HepG2 (cell line): ENCODE data around the gene LAMB2. TPM values are rescaled to one million over a fixed set of nuclear protein-coding genes. Genes with fewer than 3 reads are reported as not detected.

ENCODE experiments used
- ATAC-seq: fragments of 200-7000 bp; cut with Tn5 transposase; 3 replicates; pipeline ENCODE4 v1.9.1; 2020; ENCODE audit warnings: mild to moderate bottlenecking, moderate library complexity
- BruUV-seq: library from RNA; stranded (reverse); fragments of 400-500 nt; replicated peaks from 2 replicates; lab custom pipeline; 2021; lab: Mats Ljungman, UMichigan
- CTCF ChIA-PET: fragments of 300-600 bp; formaldehyde crosslinking; extraction: SDS; loops from one replicate; lab custom pipeline; 2021; ENCODE audit warnings: low total read pairs, inconsistent platforms, low intra/inter-chr PET ratio; lab: Yijun Ruan, JAX
- POLR2A ChIA-PET: fragments of 350-600 bp; sonication (Branson Sonifier 250); formaldehyde crosslinking; loops from one replicate; lab custom pipeline; 2020; ENCODE audit warnings: antibody characterized with exemption, inconsistent platforms; lab: Yijun Ruan, JAX
- DNase-seq: peaks from one replicate; pipeline ENCODE4 v3.0.0-alpha.2; 2015; ENCODE audit warnings: low spot score
- FAIRE-seq: peaks from 3 replicates; lab custom pipeline; 2011; peaks lifted over from hg19 to GRCh38; lab: Jason Lieb, UNC
- H2AFZ ChIP-seq: one replicate; pipeline ENCODE4 v1.6.1; 2011; ENCODE audit warnings: low read length, inconsistent platforms
- H3K27ac ChIP-seq: fragments of 300-600 bp; 3 replicates; pipeline ENCODE4 v1.8.0; 2011; ENCODE audit warnings: mixed run types, mild to moderate bottlenecking, mixed read lengths, low read length, inconsistent platforms; ENCODE audit not compliant: insufficient read depth; ENCODE audit errors: extremely low read length
- H3K27me3 ChIP-seq, 2 experiments: fragments of 200-600 bp in 1 of 2; 2 replicates in 1 of 2; 3 replicates in 1 of 2; pipeline versions ENCODE4 v1.6.0 to v1.8.0; 2011; ENCODE audit warnings: low read length in 2 of 2, mild to moderate bottlenecking in 2 of 2, moderate library complexity in 2 of 2, inconsistent platforms in 1 of 2; ENCODE audit not compliant: insufficient read depth in 2 of 2, control insufficient read depth in 1 of 2
- H3K36me3 ChIP-seq, 2 experiments: fragments of 200-600 bp in 1 of 2; replicated peaks in 1 of 2; 2 replicates in 1 of 2; 3 replicates in 1 of 2; pipeline versions ENCODE4 v1.5.1 to v1.8.0; 2011; ENCODE audit warnings: low read length in 2 of 2, inconsistent platforms in 1 of 2; ENCODE audit not compliant: insufficient read depth in 2 of 2, control insufficient read depth in 1 of 2
- H3K4me1 ChIP-seq: 2 replicates; pipeline ENCODE4 v1.5.1; 2012; ENCODE audit warnings: low read length, inconsistent platforms; ENCODE audit not compliant: insufficient read depth
- H3K4me2 ChIP-seq: 2 replicates; pipeline ENCODE4 v1.6.0; 2011; ENCODE audit warnings: low read depth, low read length, inconsistent platforms
- H3K4me3 ChIP-seq, 3 experiments: fragments of 200-600 bp in 1 of 3; sonication (generic), shearing (Covaris generic) in 1 of 3; replicated peaks in 1 of 3; 2 replicates each; pipeline ENCODE4 v1.5.1; 2011 to 2016; ENCODE audit warnings: low read length in 3 of 3, inconsistent platforms in 2 of 3, low read depth in 2 of 3, mild to moderate bottlenecking in 2 of 3, control low read depth in 1 of 3, mixed read lengths in 1 of 3; ENCODE audit not compliant: insufficient read depth in 1 of 3
- H3K79me2 ChIP-seq: one replicate; pipeline ENCODE4 v1.6.1; 2011; ENCODE audit warnings: low read length, inconsistent platforms; ENCODE audit not compliant: insufficient read depth
- H3K9ac ChIP-seq: 2 replicates; pipeline ENCODE4 v1.6.0; 2011; ENCODE audit warnings: mild to moderate bottlenecking, low read depth, low read length, inconsistent platforms; ENCODE audit not compliant: insufficient read depth
- H3K9me3 ChIP-seq: 2 replicates; pipeline ENCODE4 v1.5.1; 2012; ENCODE audit warnings: mild to moderate bottlenecking, low read length
- H4K20me1 ChIP-seq: 2 replicates; pipeline ENCODE4 v1.6.0; 2011; ENCODE audit warnings: inconsistent platforms, mild to moderate bottlenecking, low read length, moderate library complexity; ENCODE audit not compliant: insufficient read depth
- DNMT3B ChIP-seq: conservative IDR thresholded peaks from 2 replicates; pipeline ENCODE4 v1.6.1; 2016; ENCODE audit warnings: missing biosample characterization, control low read depth
- ELF4 ChIP-seq: sonication (generic); formaldehyde crosslinking; IDR thresholded peaks from 2 replicates; pipeline ENCODE4 v1.5.0; 2020; ENCODE audit warnings: missing genetic modification reagents, mild to moderate bottlenecking, moderate library complexity, borderline replicate concordance
- KLF16 ChIP-seq, 2 experiments: sonication (generic) in 1 of 2; formaldehyde crosslinking in 1 of 2; IDR thresholded peaks; 2 replicates each; pipeline versions ENCODE4 v1.6.1 to v1.8.0; 2016 to 2023; ENCODE audit warnings: missing genetic modification reagents in 2 of 2, missing compliant biosample characterization in 1 of 2
- LBX2 ChIP-seq: sonication (generic); formaldehyde crosslinking; IDR thresholded peaks from 2 replicates; pipeline ENCODE4 v1.5.0; 2020; ENCODE audit warnings: missing genetic modification reagents, mild to moderate bottlenecking, borderline replicate concordance
- MEIS1 ChIP-seq: sonication (generic); formaldehyde crosslinking; IDR thresholded peaks from 2 replicates; pipeline ENCODE4 v1.9.0; 2021; ENCODE audit warnings: mild to moderate bottlenecking, missing genetic modification reagents, moderate library complexity, borderline replicate concordance
- PAWR ChIP-seq: sonication (generic); formaldehyde crosslinking; IDR thresholded peaks from 2 replicates; pipeline ENCODE4 v1.4.0; 2020; ENCODE audit warnings: missing genetic modification reagents, mild to moderate bottlenecking, borderline replicate concordance
- RBFOX2 ChIP-seq: fragments of 200-400 bp; formaldehyde crosslinking; IDR thresholded peaks from 2 replicates; pipeline ENCODE4 v1.6.1; 2017; ENCODE audit warnings: low read depth, mild to moderate bottlenecking, low read length
- RBM22 ChIP-seq: fragments of 200-400 bp; formaldehyde crosslinking; optimal IDR thresholded peaks from 2 replicates; pipeline ENCODE3; 2017; ENCODE audit warnings: mild to moderate bottlenecking, low read length, moderate library complexity
- SNAPC2 ChIP-seq: sonication (generic); formaldehyde crosslinking; IDR thresholded peaks from 2 replicates; pipeline ENCODE4 v1.8.1; 2022; ENCODE audit warnings: mild to moderate bottlenecking, missing genetic modification reagents
- TEAD2 ChIP-seq: sonication (generic); formaldehyde crosslinking; IDR thresholded peaks from 2 replicates; pipeline ENCODE4 v1.9.0; 2021; ENCODE audit warnings: missing genetic modification reagents
- ZNF337 ChIP-seq: sonication (generic); formaldehyde crosslinking; IDR thresholded peaks from 2 replicates; pipeline ENCODE4 v1.5.1; 2020; ENCODE audit warnings: missing genetic modification reagents, low read depth, mild to moderate bottlenecking, borderline replicate concordance
- ZNF570 ChIP-seq: sonication (generic); formaldehyde crosslinking; IDR thresholded peaks from 2 replicates; pipeline ENCODE4 v1.4.0; 2020; ENCODE audit warnings: mild to moderate bottlenecking, missing genetic modification reagents, borderline replicate concordance
- ZNF598 ChIP-seq: sonication (generic); formaldehyde crosslinking; IDR thresholded peaks from 2 replicates; pipeline ENCODE4 v1.5.1; 2020; ENCODE audit warnings: mild to moderate bottlenecking, missing genetic modification reagents, borderline replicate concordance
- ZNF841 ChIP-seq: sonication (generic); formaldehyde crosslinking; IDR thresholded peaks from 2 replicates; pipeline ENCODE4 v1.8.1; 2023; ENCODE audit warnings: missing genetic modification reagents, borderline replicate concordance
- WGBS: methylation state at CpG from one replicate; pipeline ENCODE4 v1.1.6; 2017; ENCODE audit warnings: low lambda C conversion rate; 5-methylcytosine and 5-hydroxymethylcytosine counted together
- in situ Hi-C: cut with HindIII; loops from 2 replicates; pipeline ENCODE4 v1.10.0; 2017; ENCODE audit warnings: low pct_unique_long_range_greater_than_20kb; ENCODE audit not compliant: extremely low pct_ligation_motif_present
- intact Hi-C: fragments of 100-400 bp; cut with micrococcal nuclease; formaldehyde crosslinking; loops from one replicate; pipeline ENCODE4 v1.10.0; 2022; ENCODE audit not compliant: unreplicated experiment
- polyA plus RNA-seq, 8 experiments: library from polyadenylated mRNA; depleted of rRNA in 3 of 8; stranded (reverse) in 7 of 8; unstranded in 1 of 8; fragments of >200 nt; fragmentation: Illumina TruSeq in 4 of 8; extraction: Trizol in 4 of 8; gene quantifications; 2 replicates each; pipeline versions ENCODE4 v1.2.1 to v1.2.3, GENCODE V29; 2011 to 2016; ENCODE audit warnings: low read depth in 4 of 8, missing spikeins in 1 of 8, mixed read lengths in 1 of 8; ENCODE audit not compliant: insufficient read depth in 1 of 8
- total RNA-seq, 5 experiments: library from RNA; depleted of rRNA; stranded (reverse); fragments of >200 nt; fragmentation: Illumina TruSeq; extraction: Trizol; gene quantifications; 2 replicates each; pipeline ENCODE4 v1.2.3, GENCODE V29; 2016; ENCODE audit warnings: low read depth in 1 of 5

Gene LAMB2
- total and polyA plus RNA-seq, 2 of the 13 experiments (the other 11 are each of a cell fraction or from before 2014, with no cell fraction given), result 208 to 443 TPM

- TF ChIP-seq ZNF570 (CRISPR knock-in tag), result no peak
Observed at GRCh38 chr3:49104052-49104426, 28.8 kb downstream of the LAMB2 start (continued).

GRCh38 chr3:49100046-49100615 lies 32.7 kb downstream of the LAMB2 start:
- no peaks in the 10 kb centered on the region for H3K9me3 ChIP-seq
- no peak overlapping the region for H3K9ac ChIP-seq
- DNase-seq, result no peak
- H4K20me1 ChIP-seq, result no peaks in the 10 kb centered on the region
- H3K4me3 ChIP-seq, result no peak overlapping the region
- TF ChIP-seq ZNF841 (CRISPR knock-in tag), result no peak
- 0 out of 2 replicates have a peak, but pooled peaks have one; percentile 21 for TF ChIP-seq RBFOX2
- no peak for TF ChIP-seq DNMT3B (CRISPR knock-in tag)
- peak; percentile 6 for TF ChIP-seq RBM22
- intact Hi-C loops (no loop called here), in situ Hi-C loops (no loop called here)
- ChIA-PET CTCF (no interaction called here), POLR2A (no interaction called here)
- WGBS, result 98% methylated on average over 8 of the region's 11 CpGs
- H3K27ac ChIP-seq, result no peak overlapping the region
- no TSS peak for BruUV-seq
- ATAC-seq, result no peak
- H2AFZ ChIP-seq, result no peak overlapping the region
- H3K36me3 ChIP-seq, result peaks cover 29 to 58% of the 10 kb centered on the region in 2 experiments
- H3K27me3 ChIP-seq, result no peaks in the 10 kb centered on the region
- no peak for FAIRE-seq
- peaks cover 18% of the 10 kb centered on the region for H3K79me2 ChIP-seq
- H3K4me1 ChIP-seq, result peaks cover 19% of the 10 kb centered on the region
- no peak overlapping the region for H3K4me2 ChIP-seq

DNA sequence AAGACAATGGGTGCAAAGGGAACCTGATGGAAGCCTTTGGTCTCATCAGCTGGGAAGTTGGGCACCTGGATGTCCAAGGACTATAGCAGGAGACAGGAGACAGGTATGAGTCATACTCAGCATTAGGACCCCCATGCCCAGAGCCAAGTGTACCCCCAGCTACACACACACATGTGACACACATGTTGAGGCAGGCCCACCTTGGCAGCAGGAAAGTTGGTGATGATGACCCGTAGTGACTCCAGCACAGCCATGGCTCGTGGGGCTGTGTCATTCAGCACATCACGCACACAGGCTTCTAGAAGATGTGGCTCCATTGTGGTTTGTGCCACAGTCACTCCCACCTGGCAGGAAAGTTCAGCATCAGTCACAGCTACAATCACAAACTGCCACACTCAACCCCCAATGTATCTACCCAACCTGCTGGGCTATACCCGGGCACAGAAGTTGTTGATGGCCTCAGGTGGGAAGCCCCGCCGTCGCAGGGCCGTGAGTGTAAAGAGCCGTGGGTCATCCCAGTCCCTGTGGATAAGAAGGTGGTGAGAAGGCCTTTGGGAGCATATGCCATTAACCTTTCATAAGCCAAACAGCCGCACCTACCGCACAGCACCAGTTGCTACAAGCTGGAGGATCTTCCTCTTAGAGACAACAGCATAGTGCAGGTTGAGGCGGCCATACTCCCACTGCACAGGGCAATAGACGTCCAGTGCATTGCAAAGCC lies 33.8 kb downstream of the LAMB2 start:
- H4K20me1 ChIP-seq, result no peaks in the 10 kb centered on the region
- no peak overlapping the region for H2AFZ ChIP-seq
- intact Hi-C loops (no loop called here), in situ Hi-C loops (no loop called here)
- FAIRE-seq (no peak), ATAC-seq (no peak), DNase-seq (no peak)
- CTCF ChIA-PET, result no interaction called here
- H3K4me3 ChIP-seq, result no peak overlapping the region
- no peaks in the 10 kb centered on the region; a peak in 1 of 5 replicates for H3K27me3 ChIP-seq
- H3K9ac ChIP-seq, result no peak overlapping the region
- H3K79me2 ChIP-seq, result peaks cover 15% of the 10 kb centered on the region
- H3K4me1 ChIP-seq, result peaks cover 22% of the 10 kb centered on the region
- H3K4me2 ChIP-seq, result no peak overlapping the region
- peaks cover 29 to 58% of the 10 kb centered on the region in 2 experiments for H3K36me3 ChIP-seq
- no peaks in the 10 kb centered on the region for H3K9me3 ChIP-seq
- H3K27ac ChIP-seq, result no peak overlapping the region
- WGBS, result 98% methylated on average over 9 of the region's 13 CpGs
- POLR2A ChIA-PET, result interaction anchor here (1.4 kb wide), 1 partner anchor 22 kb away, joined by 3 read pairs; the partner anchor contains the start of gene USP19
- BruUV-seq, result no TSS peak
- no peak for TF ChIP-seq RBM22
- TF ChIP-seq PAWR (CRISPR knock-in tag), result no peak
- TF ChIP-seq LBX2 (CRISPR knock-in tag), result no peak
- TF ChIP-seq TEAD2 (CRISPR knock-in tag), result no peak
- TF ChIP-seq KLF16 (CRISPR knock-in tag; IDR thresholded peaks at IDR 0.05), result no peak
- no peak for TF ChIP-seq ZNF337
- no peak for TF ChIP-seq MEIS1
- no peak for TF ChIP-seq ZNF598
- no peak for TF ChIP-seq SNAPC2 (CRISPR knock-in tag)
- no peak for TF ChIP-seq ELF4
